H9 (cell line): ENCODE results near the gene GP1BB. TPM values are rescaled to one million over a fixed set of nuclear protein-coding genes. Genes with fewer than 3 reads are reported as not detected.

ENCODE experiments used
- DNase-seq: peaks from one replicate; pipeline ENCODE4 v3.0.0-alpha.2; 2017
- H2AFZ ChIP-seq: one replicate; pipeline ENCODE4 v1.6.1; 2013; ENCODE audit warnings: mild to moderate bottlenecking, low read length, control low read depth, moderate library complexity
- H2AK5ac ChIP-seq: 2 replicates; pipeline ENCODE4 v1.6.1; 2013; ENCODE audit warnings: low read length, control low read depth, mixed read lengths; ENCODE audit not compliant: insufficient read length
- H2BK120ac ChIP-seq: one replicate; pipeline ENCODE4 v1.6.1; 2013; ENCODE audit warnings: low read depth, mild to moderate bottlenecking, low read length, control low read depth, inconsistent platforms; ENCODE audit not compliant: poor library complexity, severe bottlenecking
- H2BK12ac ChIP-seq: 2 replicates; pipeline ENCODE4 v1.6.1; 2013; ENCODE audit warnings: low read length, control low read depth, mixed read lengths, low read depth; ENCODE audit not compliant: insufficient read length
- H2BK15ac ChIP-seq: 2 replicates; pipeline ENCODE4 v1.6.1; 2013; ENCODE audit warnings: low read depth, low read length, control low read depth
- H2BK20ac ChIP-seq: one replicate; pipeline ENCODE4 v1.6.1; 2013; ENCODE audit warnings: low read depth, mild to moderate bottlenecking, low read length, control low read depth, inconsistent platforms; ENCODE audit not compliant: poor library complexity, severe bottlenecking
- H2BK5ac ChIP-seq: 2 replicates; pipeline ENCODE4 v1.6.1; 2013; ENCODE audit warnings: low read length, control low read depth, mixed read lengths; ENCODE audit not compliant: insufficient read length
- H3K14ac ChIP-seq: 2 replicates; pipeline ENCODE4 v1.6.1; 2013; ENCODE audit warnings: low read length, control low read depth; ENCODE audit not compliant: insufficient read depth
- H3K18ac ChIP-seq: 2 replicates; pipeline ENCODE4 v1.6.1; 2013; ENCODE audit warnings: low read depth, mild to moderate bottlenecking, mixed read lengths, low read length, control low read depth; ENCODE audit not compliant: insufficient read length
- H3K23ac ChIP-seq: 2 replicates; pipeline ENCODE4 v1.6.1; 2013; ENCODE audit warnings: low read length, control low read depth, mixed read lengths, low read depth; ENCODE audit not compliant: insufficient read length
- H3K23me2 ChIP-seq: 2 replicates; pipeline ENCODE4 v1.6.1; 2013; ENCODE audit warnings: low read depth, mild to moderate bottlenecking, mixed read lengths, low read length, control low read depth; ENCODE audit not compliant: insufficient read length, poor library complexity, severe bottlenecking
- H3K27ac ChIP-seq: 2 replicates; pipeline ENCODE4 v1.5.1; 2013; ENCODE audit warnings: low read length, control low read depth, mixed read lengths, low read depth; ENCODE audit not compliant: insufficient read length
- H3K27me3 ChIP-seq: 2 replicates; pipeline ENCODE4 v1.6.1; 2013; ENCODE audit warnings: low read length, control low read depth, inconsistent platforms; ENCODE audit not compliant: insufficient read depth
- H3K4ac ChIP-seq: 2 replicates; pipeline ENCODE4 v1.6.1; 2013; ENCODE audit warnings: low read depth, mild to moderate bottlenecking, control low read depth, inconsistent platforms, low read length, moderate library complexity
- H3K4me1 ChIP-seq: 2 replicates; pipeline ENCODE4 v1.6.1; 2013; ENCODE audit warnings: low read length, control low read depth, inconsistent platforms; ENCODE audit not compliant: insufficient read depth
- H3K4me2 ChIP-seq: 2 replicates; pipeline ENCODE4 v1.6.1; 2013; ENCODE audit warnings: low read length, control low read depth, mixed read lengths; ENCODE audit not compliant: insufficient read length, insufficient read depth
- H3K56ac ChIP-seq: 2 replicates; pipeline ENCODE4 v1.6.1; 2013; ENCODE audit warnings: low read depth, mild to moderate bottlenecking, mixed read lengths, low read length, control low read depth; ENCODE audit not compliant: insufficient read length
- H3K79me1 ChIP-seq: 2 replicates; pipeline ENCODE4 v1.6.1; 2013; ENCODE audit warnings: low read depth, mild to moderate bottlenecking, moderate library complexity, low read length, control low read depth, inconsistent platforms; ENCODE audit not compliant: insufficient read depth, poor library complexity, severe bottlenecking
- H3K79me2 ChIP-seq: 2 replicates; pipeline ENCODE4 v1.6.1; 2013; ENCODE audit warnings: low read length, control low read depth, inconsistent platforms; ENCODE audit not compliant: insufficient read depth
- H3K9ac ChIP-seq: 2 replicates; pipeline ENCODE4 v1.6.1; 2013; ENCODE audit warnings: low read length, control low read depth, mixed read lengths; ENCODE audit not compliant: insufficient read length; ENCODE audit errors: extremely low read depth
- H3K9me3 ChIP-seq: one replicate; pipeline ENCODE4 v1.6.1; 2013; ENCODE audit warnings: low read depth, low read length, inconsistent platforms; ENCODE audit not compliant: control insufficient read depth
- H3T11ph ChIP-seq: one replicate; pipeline ENCODE4 v1.6.1; 2013; ENCODE audit warnings: mild to moderate bottlenecking, low read length, control low read depth, inconsistent platforms
- H4K20me1 ChIP-seq: one replicate; pipeline ENCODE4 v1.6.1; 2013; ENCODE audit not compliant: control insufficient read depth, insufficient read length, insufficient read depth
- H4K5ac ChIP-seq: 2 replicates; pipeline ENCODE4 v1.6.1; 2013; ENCODE audit warnings: low read depth, mild to moderate bottlenecking, mixed read lengths, low read length, control low read depth; ENCODE audit not compliant: insufficient read length
- H4K8ac ChIP-seq: replicated peaks from 2 replicates; pipeline ENCODE4 v1.6.1; 2013; ENCODE audit warnings: low read length, control low read depth, mixed read lengths, low read depth; ENCODE audit not compliant: insufficient read length
- H4K91ac ChIP-seq: 2 replicates; pipeline ENCODE4 v1.6.1; 2013; ENCODE audit warnings: low read depth, mild to moderate bottlenecking, moderate library complexity, mixed read lengths, low read length, control low read depth; ENCODE audit not compliant: insufficient read length
- H3K27ac Mint-ChIP-seq, 3 experiments: 2 replicates in 2 of 3; 3 replicates in 1 of 3; pipeline ENCODE4 v1.8.0; 2020 to 2021; ENCODE audit warnings: mixed read lengths in 3 of 3, mild to moderate bottlenecking in 1 of 3, moderate library complexity in 1 of 3
- H3K27me3 Mint-ChIP-seq: 2 replicates; pipeline ENCODE4 v1.8.0; 2021; ENCODE audit warnings: low read depth, mild to moderate bottlenecking, moderate library complexity, mixed read lengths
- H3K36me3 Mint-ChIP-seq, 3 experiments: 2 replicates in 2 of 3; 3 replicates in 1 of 3; pipeline ENCODE4 v1.8.0; 2020 to 2021; ENCODE audit warnings: low read depth in 3 of 3, mixed read lengths in 3 of 3; ENCODE audit not compliant: insufficient read depth in 1 of 3
- H3K4me1 Mint-ChIP-seq, 2 experiments: 2 replicates each; pipeline ENCODE4 v1.8.0; 2020; ENCODE audit warnings: mixed read lengths in 2 of 2
- H3K4me3 Mint-ChIP-seq, 2 experiments: 2 replicates in 1 of 2; 3 replicates in 1 of 2; pipeline ENCODE4 v1.8.0; 2020 to 2021; ENCODE audit warnings: mild to moderate bottlenecking in 2 of 2, mixed read lengths in 2 of 2, moderate library complexity in 1 of 2
- H3K9me3 Mint-ChIP-seq, 2 experiments: 2 replicates in 1 of 2; 3 replicates in 1 of 2; pipeline ENCODE4 v1.8.0; 2020; ENCODE audit warnings: mild to moderate bottlenecking in 2 of 2, mixed read lengths in 2 of 2, moderate library complexity in 1 of 2
- WGBS: extraction: QIAGEN DNeasy Blood & Tissue Kit; methylation state at CpG from one replicate; pipeline ENCODE4 v1.1.7; 2013; ENCODE audit warnings: missing lambda C conversion rate, low lambda C conversion rate, mixed read lengths; ENCODE audit not compliant: insufficient read length; ENCODE audit errors: extremely low coverage; 5-methylcytosine and 5-hydroxymethylcytosine counted together
- total RNA-seq: library from RNA; stranded (reverse); gene quantifications from 2 replicates; pipeline ENCODE4 v1.2.1, GENCODE V29; 2021
- TF ChIP-seq, protein P1 (sequence below): fragments of 200-600 bp; sonication (generic); conservative IDR thresholded peaks from 3 replicates; pipeline ENCODE4 v1.8.0; 2021; ENCODE audit warnings: antibody characterized with exemption, mild to moderate bottlenecking

Gene GP1BB
- total RNA-seq, 1 experiment from 2014 or later = 3.4 TPM

DNA sequence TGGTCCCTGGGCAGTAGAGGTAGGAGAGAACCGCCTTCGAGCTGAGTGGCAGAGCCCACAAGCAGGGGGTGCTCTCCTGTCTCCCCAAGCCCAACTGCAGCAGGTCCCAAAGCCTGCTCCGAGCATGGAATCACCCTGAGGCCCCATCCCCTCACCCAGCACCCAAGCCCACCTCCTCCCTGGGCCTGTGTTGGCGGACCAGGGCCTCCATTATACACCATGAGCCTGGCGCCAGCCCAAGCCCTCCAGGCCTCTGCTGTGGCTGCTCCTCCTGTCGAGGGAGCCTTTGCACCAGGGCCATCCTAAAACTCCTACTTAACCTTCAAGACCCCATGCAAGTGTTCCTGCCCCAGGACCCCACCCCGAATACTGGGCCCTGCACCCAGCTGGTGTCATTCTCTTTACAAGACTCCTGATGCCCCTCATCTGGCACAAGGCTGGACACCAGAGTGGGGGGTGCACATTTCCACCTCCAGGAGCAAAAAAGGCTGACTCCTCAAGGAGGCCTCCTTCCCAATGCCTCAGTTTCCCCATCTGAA lies 16.6 kb downstream of the GP1BB start:
- no CpG with 5 or more reads among the region's 7 CpGs for WGBS
- TF ChIP-seq, protein P1, sequence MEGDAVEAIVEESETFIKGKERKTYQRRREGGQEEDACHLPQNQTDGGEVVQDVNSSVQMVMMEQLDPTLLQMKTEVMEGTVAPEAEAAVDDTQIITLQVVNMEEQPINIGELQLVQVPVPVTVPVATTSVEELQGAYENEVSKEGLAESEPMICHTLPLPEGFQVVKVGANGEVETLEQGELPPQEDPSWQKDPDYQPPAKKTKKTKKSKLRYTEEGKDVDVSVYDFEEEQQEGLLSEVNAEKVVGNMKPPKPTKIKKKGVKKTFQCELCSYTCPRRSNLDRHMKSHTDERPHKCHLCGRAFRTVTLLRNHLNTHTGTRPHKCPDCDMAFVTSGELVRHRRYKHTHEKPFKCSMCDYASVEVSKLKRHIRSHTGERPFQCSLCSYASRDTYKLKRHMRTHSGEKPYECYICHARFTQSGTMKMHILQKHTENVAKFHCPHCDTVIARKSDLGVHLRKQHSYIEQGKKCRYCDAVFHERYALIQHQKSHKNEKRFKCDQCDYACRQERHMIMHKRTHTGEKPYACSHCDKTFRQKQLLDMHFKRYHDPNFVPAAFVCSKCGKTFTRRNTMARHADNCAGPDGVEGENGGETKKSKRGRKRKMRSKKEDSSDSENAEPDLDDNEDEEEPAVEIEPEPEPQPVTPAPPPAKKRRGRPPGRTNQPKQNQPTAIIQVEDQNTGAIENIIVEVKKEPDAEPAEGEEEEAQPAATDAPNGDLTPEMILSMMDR = no peak
- no peak overlapping the region for H3K18ac ChIP-seq
- no peak overlapping the region for H3K4ac ChIP-seq
- no peak overlapping the region for H2BK120ac ChIP-seq
- H3K4me1 Mint-ChIP-seq = peaks cover 8 to 15% of the 10 kb centered on the region in 2 experiments
- H2BK12ac ChIP-seq = no peak overlapping the region
- H3K4me2 ChIP-seq = no peak overlapping the region
- H3K27ac ChIP-seq = no peak overlapping the region
- H3K14ac ChIP-seq = no peak overlapping the region
- peaks cover 7% of the 10 kb centered on the region for H3K27me3 Mint-ChIP-seq
- H2BK15ac ChIP-seq = no peak overlapping the region
- H3K9me3 ChIP-seq = no peaks in the 10 kb centered on the region
- H3K56ac ChIP-seq = no peak overlapping the region
- H4K20me1 ChIP-seq = no peaks in the 10 kb centered on the region
- no peak overlapping the region for H3K9ac ChIP-seq
- H3K79me2 ChIP-seq = no peaks in the 10 kb centered on the region
- no peak overlapping the region for H3K23ac ChIP-seq
- no peak overlapping the region for H3T11ph ChIP-seq
- no peak overlapping the region for H3K27ac Mint-ChIP-seq
- H3K4me3 Mint-ChIP-seq = no peak overlapping the region
- no peak overlapping the region for H4K8ac ChIP-seq
- no peaks in the 10 kb centered on the region for H3K79me1 ChIP-seq
- H2AFZ ChIP-seq = no peak overlapping the region
- H3K4me1 ChIP-seq = no peaks in the 10 kb centered on the region
- no peak for DNase-seq
- H3K9me3 Mint-ChIP-seq = no peaks in the 10 kb centered on the region; a peak in 1 of 5 replicates
- H3K27me3 ChIP-seq = no peaks in the 10 kb centered on the region
- no peak overlapping the region for H2AK5ac ChIP-seq
- H4K91ac ChIP-seq = no peak overlapping the region
- no peak overlapping the region for H2BK5ac ChIP-seq
- no peaks in the 10 kb centered on the region for H3K36me3 Mint-ChIP-seq
- no peaks in the 10 kb centered on the region for H3K23me2 ChIP-seq
- no peak overlapping the region for H4K5ac ChIP-seq
- no peak overlapping the region for H2BK20ac ChIP-seq
